SHP77 treated with DMSO at 0.1 percent for 48 hours (cell line): ENCODE data around the gene HSPB1.
"Not testable (repeated sequence)": the region's sequence is repeated elsewhere in the genome, so short reads cannot be mapped to it uniquely, and the experiment has no call there.

ENCODE experiments used
- DNase-seq: peaks from one replicate; lab custom pipeline; 2025; lab: John Stamatoyannopoulos, UW

The HSPB1 gene

GRCh38 chr7:76281706-76282343 is 20.6 kb upstream of the HSPB1 start:
- no peak for DNase-seq

GRCh38 chr7:76282344-76283253 is 19.9 kb upstream of the HSPB1 start:
- no peak for DNase-seq

- DNase-seq, result no peak
These were observed 19.0 kb upstream of the HSPB1 start for GRCh38 chr7:76283254-76284159.

- no peak for DNase-seq
These were observed 16.7 kb upstream of the HSPB1 start for GRCh38 chr7:76285604-76286374.

- DNase-seq, result no peak
These were observed 15.6 kb upstream of the HSPB1 start for GRCh38 chr7:76286842-76287403.

GRCh38 chr7:76290847-76291350 is 11.6 kb upstream of the HSPB1 start:
- not testable (repeated sequence) for DNase-seq

GRCh38 chr7:76291351-76292212 is 10.9 kb upstream of the HSPB1 start:
- DNase-seq, result peak; percentile 67

GRCh38 chr7:76292213-76292573 is 10.3 kb upstream of the HSPB1 start:
- DNase-seq, result no peak

- DNase-seq, result not testable (repeated sequence)
These were observed 9.6 kb upstream of the HSPB1 start for GRCh38 chr7:76292911-76293310.

GRCh38 chr7:76293407-76293901 is 9.0 kb upstream of the HSPB1 start:
- DNase-seq, result no peak

GRCh38 chr7:76294344-76295024 is 8.0 kb upstream of the HSPB1 start:
- DNase-seq, result peak; percentile 85

- DNase-seq, result no peak
These were observed 5.4 kb upstream of the HSPB1 start for GRCh38 chr7:76296743-76297740.

- DNase-seq, result no peak
These were observed 2.2 kb upstream of the HSPB1 start for GRCh38 chr7:76300166-76300731.

- DNase-seq, result no peak
These were observed 1.5 kb upstream of the HSPB1 start for GRCh38 chr7:76301000-76301399.

- peak; percentile 29 for DNase-seq
These were observed 1.0 kb downstream of the HSPB1 start for GRCh38 chr7:76303202-76304147.

GRCh38 chr7:76304888-76305375 is 2.5 kb downstream of the HSPB1 start:
- DNase-seq, result no peak
